MCF 10A (cell line): ENCODE results near the gene PHACTR3. TPM values are rescaled to one million over a fixed set of nuclear protein-coding genes. Genes with fewer than 3 reads are reported as not detected.

Experiments
- BruUV-seq: library from RNA; stranded (reverse); fragments of 400-500 nt; replicated peaks from 2 replicates; lab custom pipeline; 2021; lab: Mats Ljungman, UMichigan
- CTCF ChIA-PET: fragments of 300-600 bp; sonication (Branson Sonifier 250); formaldehyde crosslinking; extraction: SDS; loops from one replicate; lab custom pipeline; 2021; ENCODE audit warnings: antibody characterized with exemption, inconsistent platforms; lab: Yijun Ruan, JAX
- POLR2A ChIA-PET: fragments of 300-600, 350-650 bp; sonication (Branson Sonifier 250); formaldehyde crosslinking; extraction: SDS; loops from one replicate; lab custom pipeline; 2020; ENCODE audit warnings: antibody characterized with exemption, inconsistent platforms; lab: Yijun Ruan, JAX
- DNase-seq: peaks from one replicate; pipeline ENCODE4 v3.0.0-alpha.2; 2018; ENCODE audit not compliant: unreplicated experiment
- H3K27ac Mint-ChIP-seq: one replicate; pipeline ENCODE4 v1.8.0; 2022; ENCODE audit warnings: mild to moderate bottlenecking, low read depth, mixed read lengths; ENCODE audit not compliant: unreplicated experiment
- H3K27me3 Mint-ChIP-seq: one replicate; pipeline ENCODE4 v1.8.0; 2022; ENCODE audit warnings: mixed read lengths; ENCODE audit not compliant: insufficient read depth, unreplicated experiment
- H3K36me3 Mint-ChIP-seq: one replicate; pipeline ENCODE4 v1.8.0; 2022; ENCODE audit warnings: mild to moderate bottlenecking, moderate library complexity, mixed read lengths; ENCODE audit not compliant: insufficient read depth, unreplicated experiment
- H3K4me1 Mint-ChIP-seq: one replicate; pipeline ENCODE4 v1.8.0; 2022; ENCODE audit warnings: mixed read lengths; ENCODE audit not compliant: insufficient read depth, unreplicated experiment
- H3K4me3 Mint-ChIP-seq: one replicate; pipeline ENCODE4 v1.8.0; 2022; ENCODE audit warnings: mild to moderate bottlenecking, moderate library complexity, mixed read lengths; ENCODE audit not compliant: unreplicated experiment
- H3K9me3 Mint-ChIP-seq: one replicate; pipeline ENCODE4 v1.8.0; 2022; ENCODE audit warnings: mixed read lengths; ENCODE audit not compliant: unreplicated experiment
- intact Hi-C: fragments of 100-400 bp; cut with micrococcal nuclease; formaldehyde crosslinking; loops from 2 replicates; pipeline ENCODE4 v1.14.1; 2022
- total RNA-seq: library from RNA; stranded (reverse); gene quantifications from 2 replicates; pipeline ENCODE4 v1.2.3, GENCODE V29; 2022
- TF ChIP-seq, protein P1 (sequence below): fragments of 200-600 bp; IDR thresholded peaks from one replicate; pipeline ENCODE4 v1.8.0; 2022; ENCODE audit warnings: antibody characterized with exemption, mild to moderate bottlenecking; ENCODE audit not compliant: unreplicated experiment

The PHACTR3 gene
- total RNA-seq, 1 experiment from 2014 or later: 22.8 TPM

DNA sequence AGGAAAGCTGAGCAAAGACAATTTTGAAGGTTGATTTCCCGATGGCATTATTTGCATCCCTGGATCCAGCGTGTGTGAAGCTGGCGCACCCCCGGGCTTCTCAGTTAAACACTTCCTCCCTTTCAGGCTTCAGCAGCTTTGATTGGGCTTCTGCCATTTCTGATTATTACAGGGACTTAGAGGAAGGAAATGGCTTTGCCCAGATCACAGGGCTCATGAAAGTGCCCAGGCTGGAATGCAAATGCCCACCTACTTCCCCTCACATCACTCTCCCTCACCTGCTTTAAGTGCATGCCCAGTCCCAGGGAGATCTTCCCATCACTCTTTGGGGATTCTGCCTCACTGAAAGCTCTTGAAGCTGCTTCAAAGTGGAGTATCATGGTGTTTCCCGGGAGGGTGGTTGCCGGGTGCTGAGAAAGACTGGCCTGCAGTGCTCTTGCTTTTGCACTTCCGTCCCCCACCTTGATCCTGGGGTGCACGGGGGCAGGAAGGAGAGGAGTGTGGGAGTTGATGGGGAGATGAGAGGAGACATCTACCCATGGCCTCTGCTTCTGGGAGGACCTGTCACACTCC is 28.3 kb downstream of the PHACTR3 start:
- H3K27me3 Mint-ChIP-seq: peaks cover 88% of the 10 kb centered on the region
- H3K27ac Mint-ChIP-seq: no peak overlapping the region
- no peaks in the 10 kb centered on the region for H3K36me3 Mint-ChIP-seq
- no peak overlapping the region for H3K4me3 Mint-ChIP-seq
- ChIA-PET CTCF (interaction anchor here (1.6 kb wide), 1 partner anchor 62 kb away, joined by 3 read pairs; no protein-coding TSS in a partner anchor), POLR2A (no interaction called here)
- no peak for DNase-seq
- no peaks in the 10 kb centered on the region for H3K4me1 Mint-ChIP-seq
- no TSS peak for BruUV-seq
- TF ChIP-seq, protein P1, sequence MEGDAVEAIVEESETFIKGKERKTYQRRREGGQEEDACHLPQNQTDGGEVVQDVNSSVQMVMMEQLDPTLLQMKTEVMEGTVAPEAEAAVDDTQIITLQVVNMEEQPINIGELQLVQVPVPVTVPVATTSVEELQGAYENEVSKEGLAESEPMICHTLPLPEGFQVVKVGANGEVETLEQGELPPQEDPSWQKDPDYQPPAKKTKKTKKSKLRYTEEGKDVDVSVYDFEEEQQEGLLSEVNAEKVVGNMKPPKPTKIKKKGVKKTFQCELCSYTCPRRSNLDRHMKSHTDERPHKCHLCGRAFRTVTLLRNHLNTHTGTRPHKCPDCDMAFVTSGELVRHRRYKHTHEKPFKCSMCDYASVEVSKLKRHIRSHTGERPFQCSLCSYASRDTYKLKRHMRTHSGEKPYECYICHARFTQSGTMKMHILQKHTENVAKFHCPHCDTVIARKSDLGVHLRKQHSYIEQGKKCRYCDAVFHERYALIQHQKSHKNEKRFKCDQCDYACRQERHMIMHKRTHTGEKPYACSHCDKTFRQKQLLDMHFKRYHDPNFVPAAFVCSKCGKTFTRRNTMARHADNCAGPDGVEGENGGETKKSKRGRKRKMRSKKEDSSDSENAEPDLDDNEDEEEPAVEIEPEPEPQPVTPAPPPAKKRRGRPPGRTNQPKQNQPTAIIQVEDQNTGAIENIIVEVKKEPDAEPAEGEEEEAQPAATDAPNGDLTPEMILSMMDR: no peak
- intact Hi-C loops: no loop called here
- no peaks in the 10 kb centered on the region for H3K9me3 Mint-ChIP-seq

DNA sequence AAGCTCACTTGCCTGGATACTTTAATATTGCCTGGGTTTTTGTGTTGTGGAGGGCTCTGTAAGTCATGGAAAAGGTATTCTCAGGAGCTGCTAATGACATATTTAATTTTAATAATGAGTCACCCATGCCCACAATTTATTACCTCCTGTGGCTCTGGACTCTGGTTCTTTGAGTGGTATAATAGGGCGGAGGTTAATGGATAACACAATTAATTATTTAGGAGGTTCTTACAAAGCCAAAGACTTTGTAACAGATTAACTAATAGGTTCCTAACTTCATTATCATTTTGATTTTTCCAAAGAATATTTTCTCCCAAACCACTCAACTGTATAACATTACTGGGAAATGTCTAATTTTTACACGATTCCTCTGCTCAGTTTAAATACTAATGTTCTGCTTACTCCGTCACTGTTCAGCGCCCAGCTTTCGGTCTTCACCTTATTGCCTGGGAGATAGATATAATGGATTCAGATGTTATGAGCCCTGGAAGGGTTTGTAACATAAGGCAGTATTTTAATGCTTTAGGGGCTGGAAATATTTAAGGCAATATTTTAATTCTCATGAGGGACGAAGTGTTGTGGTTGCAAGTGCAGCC is 29.4 kb downstream of the PHACTR3 start:
- ChIA-PET POLR2A (interaction anchor here (0.6 kb wide), 1 partner anchor 850 kb away, joined by 3 read pairs; no protein-coding TSS in a partner anchor), CTCF (interaction anchor here (0.5 to 1.6 kb wide), 2 partner anchors 63 to 138 kb away, joined by 3 read pairs; no protein-coding TSS in a partner anchor)
- H3K27ac Mint-ChIP-seq: no peak overlapping the region
- BruUV-seq: no TSS peak
- H3K9me3 Mint-ChIP-seq: peaks cover 9% of the 10 kb centered on the region
- peaks cover 90% of the 10 kb centered on the region for H3K27me3 Mint-ChIP-seq
- intact Hi-C loops: no loop called here
- no peak overlapping the region for H3K4me3 Mint-ChIP-seq
- no peak for DNase-seq
- H3K4me1 Mint-ChIP-seq: no peaks in the 10 kb centered on the region
- TF ChIP-seq, protein P1: no peak
- no peaks in the 10 kb centered on the region for H3K36me3 Mint-ChIP-seq

DNA sequence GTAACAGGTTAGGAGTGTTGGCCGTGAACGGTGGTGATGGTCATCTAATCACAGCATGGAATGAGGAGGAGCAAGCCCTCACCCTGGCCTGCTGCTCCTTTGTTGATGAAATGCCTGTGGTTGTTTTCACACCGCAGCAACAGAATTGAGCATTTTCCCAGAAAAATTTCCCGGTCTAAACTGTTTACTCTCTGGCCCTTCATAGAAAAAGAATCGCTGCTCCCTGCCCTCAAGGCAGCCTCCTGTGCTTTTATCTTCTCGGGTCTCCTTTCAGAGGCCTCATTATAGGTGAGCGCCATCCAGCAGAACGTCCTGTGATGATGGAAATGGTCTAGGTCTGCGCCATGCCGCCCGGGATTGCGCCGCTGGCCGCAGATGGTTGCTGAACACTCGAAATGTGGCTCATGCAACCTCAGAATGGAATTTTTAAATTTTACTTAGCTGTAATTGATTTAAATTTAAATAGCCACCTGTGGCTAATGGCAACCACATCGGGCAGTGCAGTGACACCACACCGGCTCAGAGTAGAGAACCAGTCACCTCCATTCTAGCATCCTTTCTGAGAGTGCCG is 30.2 kb downstream of the PHACTR3 start:
- POLR2A ChIA-PET: interaction anchor here (0.6 kb wide), 1 partner anchor 851 kb away, joined by 3 read pairs; no protein-coding TSS in a partner anchor

More for the DNA sequence above, 30.2 kb downstream of the PHACTR3 start:
- BruUV-seq: no TSS peak
- Mint-ChIP-seq H3K4me3 (no peak overlapping the region), H3K36me3 (no peaks in the 10 kb centered on the region), H3K27me3 (peaks cover 90% of the 10 kb centered on the region), H3K27ac (no peak overlapping the region), H3K4me1 (no peaks in the 10 kb centered on the region), H3K9me3 (peaks cover 12% of the 10 kb centered on the region)
- TF ChIP-seq, protein P1: no peak
- no peak for DNase-seq
- CTCF ChIA-PET: no interaction called here
- intact Hi-C loops: no loop called here
